ENCODE results near the gene SEC11A.

The SEC11A gene

GRCh38 chr15:84653910-84654688 lies 61.8 kb downstream of the SEC11A start, which contains the start of gene WDR73:
TSS of gene WDR73 (minus strand) at chr15:84654283. CDS start at chr15:84654274, 9 bp downstream.
- H3K4me3 ChIP-seq (replicated peaks; ENCODE audit: low read depth, low read length), result peak within 1 kb of the TSS; percentile 78
- DNase-seq (ENCODE audit: low read depth), result peak; percentile 94
- TF ChIP-seq CTCF (IDR thresholded peaks at IDR 0.05; ENCODE audit: low read length, missing control alignments), result no peak

GRCh38 chr15:84653584-84653909 lies 62.4 kb downstream of the SEC11A start:
- TF ChIP-seq CTCF (IDR thresholded peaks at IDR 0.05; ENCODE audit: low read length, missing control alignments), result no peak
- peak overlapping the region; percentile 78 for H3K4me3 ChIP-seq (replicated peaks; ENCODE audit: low read depth, low read length)
- no peak for DNase-seq (ENCODE audit: low read depth)

DNA sequence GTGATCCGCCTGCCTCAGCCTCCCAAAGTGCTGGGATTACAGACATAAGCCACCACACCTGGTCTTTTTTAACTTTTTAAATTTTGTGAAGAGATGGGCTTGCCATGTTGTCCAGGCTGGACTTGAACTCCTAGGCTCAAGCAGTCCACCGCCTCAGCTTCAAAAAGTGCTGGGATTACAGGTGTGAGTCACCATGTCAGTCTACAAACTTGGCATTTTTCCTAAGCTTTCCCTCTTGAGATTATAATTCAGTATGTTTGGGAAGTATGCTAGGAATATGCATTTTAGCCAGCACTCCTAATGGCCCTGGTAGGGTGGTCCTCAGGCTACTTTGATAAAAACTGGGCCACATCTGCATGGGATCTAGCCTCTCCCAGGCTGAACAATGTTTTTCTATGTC lies 66.2 kb downstream of the SEC11A start:
- no peak overlapping the region for H3K4me3 ChIP-seq (replicated peaks; ENCODE audit: low read depth, low read length)
- DNase-seq (ENCODE audit: low read depth), result peak; percentile 35
- TF ChIP-seq CTCF (IDR thresholded peaks at IDR 0.05; ENCODE audit: low read length, missing control alignments), result no peak

DNA sequence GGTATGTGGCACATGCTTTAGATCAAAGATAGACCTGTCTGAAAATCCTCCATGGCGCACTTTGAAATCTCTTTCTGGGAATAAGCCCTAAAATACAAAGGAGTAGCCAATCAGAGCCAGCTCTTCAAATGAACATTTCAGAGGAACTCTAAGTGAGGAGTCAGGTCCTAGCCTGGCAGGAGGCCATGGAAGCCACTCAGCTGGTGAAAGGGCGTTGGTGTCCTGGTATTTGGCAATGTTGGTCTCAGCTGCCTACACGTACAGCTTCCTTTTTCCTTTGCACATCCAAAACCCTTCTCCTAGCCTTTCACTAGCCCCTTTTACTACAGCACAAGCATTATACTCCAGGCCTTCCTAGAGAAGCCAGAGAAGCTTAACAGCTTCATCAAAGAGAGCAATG lies 67.4 kb downstream of the SEC11A start:
- DNase-seq (ENCODE audit: low read depth), result no peak
- no peak for TF ChIP-seq CTCF (IDR thresholded peaks at IDR 0.05; ENCODE audit: low read length, missing control alignments)
- H3K4me3 ChIP-seq (replicated peaks; ENCODE audit: low read depth, low read length), result no peak overlapping the region

GRCh38 chr15:84647726-84648125 lies 68.2 kb downstream of the SEC11A start:
- DNase-seq (ENCODE audit: low read depth), result no peak
- no peak for TF ChIP-seq CTCF (IDR thresholded peaks at IDR 0.05; ENCODE audit: low read length, missing control alignments)
- no peak overlapping the region for H3K4me3 ChIP-seq (replicated peaks; ENCODE audit: low read depth, low read length)

- DNase-seq (ENCODE audit: low read depth), result no peak
- TF ChIP-seq CTCF (IDR thresholded peaks at IDR 0.05; ENCODE audit: low read length, missing control alignments), result no peak
- no peak overlapping the region for H3K4me3 ChIP-seq (replicated peaks; ENCODE audit: low read depth, low read length)
Observed at GRCh38 chr15:84645997-84646396, 69.9 kb downstream of the SEC11A start.

GRCh38 chr15:84645496-84645895 lies 70.4 kb downstream of the SEC11A start:
- TF ChIP-seq CTCF (IDR thresholded peaks at IDR 0.05; ENCODE audit: low read length, missing control alignments), result no peak
- no peak overlapping the region for H3K4me3 ChIP-seq (replicated peaks; ENCODE audit: low read depth, low read length)
- DNase-seq (ENCODE audit: low read depth), result no peak
